GM21786 (cell line): ENCODE results near the gene COA3.

Source experiments
- ATAC-seq: cut with Tn5 transposase; IDR thresholded peaks from one replicate; pipeline ENCODE4 v1.9.1; 2021; ENCODE audit not compliant: unreplicated experiment

Gene COA3

GRCh38 chr17:42754782-42755181 lies 43.7 kb downstream of the COA3 start:
- no peak for ATAC-seq

- no peak for ATAC-seq
Measured at GRCh38 chr17:42751628-42752027, 46.9 kb downstream of the COA3 start.

DNA sequence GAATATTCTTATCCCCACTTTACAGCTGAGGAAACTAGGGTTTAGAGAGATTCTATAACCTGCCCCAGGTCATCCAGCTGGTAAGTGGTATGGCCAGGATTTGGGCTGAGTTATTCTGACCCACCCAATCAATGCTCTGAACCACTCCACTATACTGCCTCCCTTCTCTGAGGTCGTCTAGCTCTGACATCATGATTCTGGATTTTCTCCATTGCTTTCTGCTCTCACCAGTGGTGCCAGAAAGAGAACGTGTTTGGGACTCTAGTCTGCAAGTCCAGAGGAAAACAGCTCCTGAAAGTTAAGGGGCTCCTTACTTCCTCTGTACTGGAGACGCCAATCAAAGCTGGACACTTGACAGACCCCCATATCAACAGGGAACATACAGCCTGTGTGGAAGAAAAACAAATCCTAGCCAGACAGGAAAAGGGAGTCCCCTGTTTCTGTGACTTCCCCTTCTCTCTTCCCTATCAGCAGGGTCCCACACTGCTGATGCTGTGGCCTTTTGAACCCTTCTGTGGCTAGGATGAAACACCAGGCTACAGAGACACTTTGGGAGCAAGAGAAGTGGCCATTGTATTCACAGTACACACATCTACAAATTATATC lies 47.7 kb downstream of the COA3 start:
- no peak for ATAC-seq

DNA sequence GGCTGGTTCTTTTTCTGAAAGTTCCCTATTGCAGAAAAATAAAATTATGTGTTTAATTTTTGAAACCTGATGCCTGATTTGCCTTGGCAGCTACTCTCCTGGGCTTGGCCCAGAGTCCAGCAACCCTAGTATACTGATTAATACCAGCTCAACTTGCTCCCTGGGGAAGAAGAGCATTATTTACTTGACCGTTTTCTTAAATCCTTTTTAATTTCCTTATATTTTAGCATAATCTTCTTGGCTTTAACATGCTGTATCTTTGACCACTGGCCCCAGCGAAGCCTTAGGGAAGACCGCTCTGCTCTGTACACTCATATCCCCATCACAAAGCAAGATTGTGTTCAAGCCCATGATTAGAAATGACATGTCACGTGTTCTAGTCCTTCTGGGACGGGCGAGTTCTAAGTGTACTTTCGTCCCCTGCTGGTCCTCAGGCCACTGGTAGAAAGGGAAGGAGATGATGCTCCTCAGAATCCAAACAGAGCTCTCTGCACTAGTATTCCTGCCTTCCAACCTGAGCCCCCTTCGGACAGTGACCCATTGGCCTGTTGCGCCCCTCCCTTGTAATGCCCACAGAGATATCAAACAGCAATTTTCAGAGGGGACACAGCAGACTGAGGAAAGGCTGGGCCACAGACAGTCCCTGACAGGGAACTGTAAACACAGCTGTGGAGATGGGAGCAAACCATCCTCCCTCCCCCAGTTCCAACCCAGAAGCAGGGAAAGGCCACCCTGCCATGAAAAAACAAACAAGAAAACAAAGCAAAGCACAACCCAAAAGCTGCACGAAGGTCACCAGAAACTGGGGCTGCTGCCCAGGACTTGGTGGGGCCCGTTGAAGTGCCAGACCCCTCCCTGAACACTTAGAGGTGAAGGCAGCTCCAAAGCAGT lies 49.4 kb downstream of the COA3 start:
- ATAC-seq = no peak

- ATAC-seq = no peak
Measured at GRCh38 chr17:42748202-42748907, 50.1 kb downstream of the COA3 start.
